Activated CD8-positive, alpha-beta T cell treated with anti-CD3 and anti-CD28 coated beads for 36 hours (primary cell): ENCODE measurements around the gene TNIP1. TPM values are rescaled to one million over a fixed set of nuclear protein-coding genes. Genes with fewer than 3 reads are reported as not detected.

ENCODE experiments used
- ATAC-seq: fragments of 200-7000 bp; cut with Tn5 transposase; one replicate; pipeline ENCODE4 v1.10.0; 2021; ENCODE audit warnings: mild to moderate bottlenecking, moderate library complexity
- CTCF ChIA-PET: fragments of 350-600 bp; sonication (Branson Sonifier 250); formaldehyde crosslinking; loops from one replicate; lab custom pipeline; 2021; ENCODE audit warnings: antibody characterized with exemption; lab: Charles Lee
- POLR2A ChIA-PET: fragments of 350-600 bp; sonication (Branson Sonifier 250); formaldehyde crosslinking; loops from one replicate; lab custom pipeline; 2021; ENCODE audit warnings: antibody characterized with exemption; lab: Charles Lee
- DNase-seq: peaks from one replicate; pipeline ENCODE4 v3.0.0-alpha.2; 2020
- H3K27ac Mint-ChIP-seq: one replicate; pipeline ENCODE4 v1.8.0; 2021; ENCODE audit warnings: mild to moderate bottlenecking, mixed read lengths
- H3K27me3 Mint-ChIP-seq: one replicate; pipeline ENCODE4 v1.8.0; 2021; ENCODE audit warnings: mixed read lengths
- H3K36me3 Mint-ChIP-seq: one replicate; pipeline ENCODE4 v1.8.0; 2021; ENCODE audit warnings: low read depth, mixed read lengths
- H3K4me1 Mint-ChIP-seq: one replicate; pipeline ENCODE4 v1.8.0; 2021; ENCODE audit warnings: low read depth, mixed read lengths
- H3K4me3 Mint-ChIP-seq: one replicate; pipeline ENCODE4 v1.8.0; 2021; ENCODE audit warnings: mild to moderate bottlenecking, moderate library complexity, mixed read lengths
- H3K9me3 Mint-ChIP-seq: one replicate; pipeline ENCODE4 v1.8.0; 2021; ENCODE audit warnings: mixed read lengths
- CTCF ChIP-seq: fragments of 200-600 bp; IDR thresholded peaks from one replicate; pipeline ENCODE4 v1.8.0; 2022; ENCODE audit warnings: antibody characterized with exemption, mild to moderate bottlenecking
- intact Hi-C: fragments of 100-400 bp; cut with micrococcal nuclease; formaldehyde crosslinking; loops from one replicate; pipeline ENCODE4 v1.10.0; 2022
- total RNA-seq, 2 experiments: library from RNA; stranded (reverse); gene quantifications; one replicate each; pipeline ENCODE4 v1.2.3, GENCODE V29; 2021

The TNIP1 gene
- total RNA-seq, 2 experiments from 2014 or later = 222 TPM

GRCh38 chr5:151089726-151090125 lies 8.9 kb upstream of the TNIP1 start:
- no peak for TF ChIP-seq CTCF
- POLR2A ChIA-PET = interaction anchor here (1.3 to 2.3 kb wide), 6 partner anchors 9 to 36 kb away, joined by 3 to 36 read pairs (median 7); partner anchors contain the start of gene TNIP1

GRCh38 chr5:151088986-151089385 lies 8.2 kb upstream of the TNIP1 start:
- Mint-ChIP-seq H3K27ac (no peak overlapping the region), H3K36me3 (no peaks in the 10 kb centered on the region), H3K4me1 (peaks cover 63% of the 10 kb centered on the region), H3K9me3 (no peaks in the 10 kb centered on the region), H3K4me3 (no peak overlapping the region), H3K27me3 (peaks cover 4% of the 10 kb centered on the region)
- intact Hi-C loops = no loop called here
- ChIA-PET POLR2A (interaction anchor here (1.1 to 2.3 kb wide), 5 partner anchors 10 to 72 kb away, joined by 3 to 36 read pairs (median 8); partner anchors contain the start of gene TNIP1), CTCF (interaction anchor here (0.7 to 4.0 kb wide), 8 partner anchors 10 to 135 kb away, joined by 3 to 22 read pairs (median 4); partner anchors contain the start of gene CCDC69)
- no peak for DNase-seq
- TF ChIP-seq CTCF = no peak
- no peak for ATAC-seq

More at GRCh38 chr5:151089726-151090125, 8.9 kb upstream of the TNIP1 start:
- Mint-ChIP-seq H3K27me3 (peaks cover 4% of the 10 kb centered on the region), H3K4me1 (peaks cover 66% of the 10 kb centered on the region), H3K9me3 (no peaks in the 10 kb centered on the region), H3K27ac (no peak overlapping the region), H3K4me3 (no peak overlapping the region), H3K36me3 (peaks cover 3% of the 10 kb centered on the region)
- CTCF ChIA-PET = interaction anchor here (0.7 to 4.0 kb wide), 11 partner anchors 8 to 134 kb away, joined by 3 to 22 read pairs (median 4); partner anchors contain the start of gene CCDC69
- no peak for DNase-seq
- intact Hi-C loops = no loop called here
- no peak for ATAC-seq

- Mint-ChIP-seq H3K4me3 (peak overlapping the region; percentile 79), H3K36me3 (no peaks in the 10 kb centered on the region), H3K9me3 (no peaks in the 10 kb centered on the region), H3K27me3 (peaks cover 4% of the 10 kb centered on the region), H3K27ac (peak overlapping the region; percentile 70), H3K4me1 (peaks cover 63% of the 10 kb centered on the region)
- POLR2A ChIA-PET = interaction anchor here (1.0 to 7.4 kb wide), 5 partner anchors 10 to 28 kb away, joined by 3 to 65 read pairs (median 4); no protein-coding TSS in a partner anchor
- no peak for TF ChIP-seq CTCF
- CTCF ChIA-PET = interaction anchor here (1.0 to 4.0 kb wide), 8 partner anchors 9 to 151 kb away, joined by 4 to 22 read pairs (median 8); no protein-coding TSS in a partner anchor
- no peak for DNase-seq
- peak; percentile 3 for ATAC-seq
- intact Hi-C loops = no loop called here
These were observed 6.7 kb upstream of the TNIP1 start for GRCh38 chr5:151087486-151087885.

- H3K36me3 Mint-ChIP-seq = peaks cover 2% of the 10 kb centered on the region
- peaks cover 66% of the 10 kb centered on the region for H3K4me1 Mint-ChIP-seq
- peaks cover 4% of the 10 kb centered on the region for H3K27me3 Mint-ChIP-seq
- peak overlapping the region; percentile 79 for H3K4me3 Mint-ChIP-seq
- intact Hi-C loops = no loop called here
- TF ChIP-seq CTCF = no peak
- ATAC-seq (peak; percentile 89), DNase-seq (peak; percentile 86)
- H3K27ac Mint-ChIP-seq = peak overlapping the region; percentile 70
- no peaks in the 10 kb centered on the region for H3K9me3 Mint-ChIP-seq
- ChIA-PET CTCF (interaction anchor here (0.8 to 2.8 kb wide), 10 partner anchors 10 to 151 kb away, joined by 3 to 20 read pairs (median 4); no protein-coding TSS in a partner anchor), POLR2A (interaction anchor here (0.7 to 7.4 kb wide), 6 partner anchors 11 to 126 kb away, joined by 3 to 65 read pairs (median 4); no protein-coding TSS in a partner anchor)
These were observed 6.1 kb upstream of the TNIP1 start for GRCh38 chr5:151086905-151087360.
